AG20443 (cell line): ENCODE data around the gene LGR5.

Experiments used
- DNase-seq: peaks from one replicate; pipeline ENCODE4 v3.0.0; 2012; ENCODE audit warnings: low spot score, mixed read lengths

The LGR5 gene

DNA sequence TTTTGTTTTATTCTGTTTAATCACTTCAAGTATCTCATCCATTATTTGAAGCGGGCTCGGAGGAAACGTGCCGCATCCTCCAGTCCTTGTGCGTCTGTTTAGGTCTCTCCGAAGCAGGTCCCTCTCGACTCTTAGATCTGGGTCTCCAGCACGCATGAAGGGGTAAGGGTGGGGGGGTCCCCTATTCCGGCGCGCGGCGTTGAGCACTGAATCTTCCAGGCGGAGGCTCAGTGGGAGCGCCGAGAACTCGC is 311 bp upstream of the LGR5 start:
- no peak for DNase-seq

DNA sequence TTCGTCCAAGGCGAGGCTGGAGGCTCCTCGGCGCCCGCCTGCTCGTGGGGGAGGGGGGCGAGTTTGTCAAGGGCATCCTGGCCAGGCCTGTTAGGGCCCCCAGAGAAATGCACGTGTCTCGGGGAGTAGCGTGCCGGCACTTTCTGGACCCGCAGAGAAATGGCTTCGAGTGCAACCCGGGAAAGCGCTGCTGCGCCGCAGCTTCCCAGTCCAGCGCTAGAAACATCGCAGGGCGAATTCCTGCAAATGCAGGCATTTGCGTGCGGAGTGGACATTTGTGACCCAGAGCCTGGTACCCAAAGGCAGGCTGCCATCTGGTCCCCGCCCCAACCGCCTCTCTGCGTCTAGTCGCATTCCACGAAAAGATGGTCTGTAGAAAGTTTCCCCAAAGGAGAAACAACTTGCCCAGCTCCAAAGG is 756 bp downstream of the LGR5 start:
- DNase-seq = peak; percentile 36

DNA sequence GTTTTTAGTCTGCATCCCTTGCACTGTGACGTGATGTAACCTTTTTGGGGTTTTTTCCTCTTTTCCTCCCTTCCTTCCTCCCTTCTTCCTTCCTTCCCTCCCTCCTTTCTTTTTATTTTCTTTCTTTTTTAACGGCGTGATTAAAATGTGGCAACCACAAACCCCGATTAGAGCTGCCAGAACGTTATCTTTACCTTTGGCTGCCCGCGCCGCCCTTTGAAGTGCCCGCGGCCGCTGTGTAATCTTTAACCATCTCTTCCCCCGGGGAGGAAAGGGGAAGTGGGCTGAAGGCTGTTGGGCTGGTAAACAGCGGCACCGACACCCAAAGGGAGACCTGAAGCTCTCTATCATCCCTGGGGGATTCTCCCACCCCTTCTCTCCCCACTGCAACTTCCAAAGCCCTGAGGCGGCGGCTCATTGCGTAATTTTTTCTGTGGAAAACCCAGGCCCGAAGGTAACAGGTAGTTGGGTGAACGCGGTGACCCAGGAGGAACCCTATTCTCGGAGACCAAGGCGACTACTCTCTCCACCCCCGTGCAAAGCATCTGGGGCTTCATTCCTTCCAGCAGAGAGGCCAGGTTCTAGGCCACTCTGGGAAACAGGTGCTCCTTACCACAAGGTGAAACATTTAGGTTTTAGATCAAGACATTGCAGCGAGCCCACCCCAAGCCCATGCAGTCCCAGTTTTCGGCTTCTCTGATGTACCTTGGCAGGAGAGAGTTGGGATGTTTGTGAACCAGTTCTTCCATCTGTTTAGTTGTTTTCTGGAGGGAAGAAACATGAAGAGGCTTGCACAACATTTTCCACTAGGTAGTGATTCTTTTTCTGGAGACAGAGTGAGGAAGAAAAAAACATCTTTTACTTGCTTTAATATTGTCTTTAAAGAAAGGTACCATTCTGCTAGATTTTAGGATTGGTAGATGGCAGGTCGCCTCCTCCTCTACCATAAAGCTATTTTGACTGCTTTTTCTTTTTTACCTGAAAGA is 1.5 kb downstream of the LGR5 start:
- DNase-seq = no peak

DNA sequence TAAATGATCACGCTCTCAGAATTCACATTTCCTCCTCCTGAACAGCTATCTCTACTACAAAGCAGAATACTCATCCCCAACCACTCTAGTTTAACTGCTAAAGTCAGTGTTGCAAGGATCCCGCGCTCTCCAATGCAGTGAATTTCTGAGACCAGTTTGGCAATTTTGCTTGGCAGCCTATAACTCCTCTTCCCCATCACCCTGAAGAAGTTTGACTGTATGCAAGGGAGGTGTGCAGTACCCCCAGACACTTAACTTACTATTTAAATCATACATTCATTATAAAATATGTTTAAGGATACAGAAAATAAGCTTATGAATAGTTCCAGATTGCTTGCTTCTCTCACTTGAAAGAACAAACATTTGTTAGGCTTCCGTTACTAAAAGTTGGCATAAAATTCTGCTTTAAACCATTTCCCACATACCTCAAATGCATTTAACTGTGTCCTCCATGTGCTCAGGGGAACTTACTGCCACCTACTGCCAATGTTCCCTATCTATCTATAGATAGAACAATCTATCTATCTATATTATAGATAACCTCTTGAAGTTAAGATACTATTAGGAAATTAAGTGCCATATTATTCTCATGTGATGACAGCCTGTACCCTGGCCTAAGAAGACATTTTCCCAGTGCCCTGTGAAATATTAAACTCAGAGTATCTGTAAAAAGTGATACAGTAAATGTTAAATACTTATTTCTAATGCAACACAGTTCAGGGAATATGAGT is 2.4 kb downstream of the LGR5 start:
- no peak for DNase-seq

DNA sequence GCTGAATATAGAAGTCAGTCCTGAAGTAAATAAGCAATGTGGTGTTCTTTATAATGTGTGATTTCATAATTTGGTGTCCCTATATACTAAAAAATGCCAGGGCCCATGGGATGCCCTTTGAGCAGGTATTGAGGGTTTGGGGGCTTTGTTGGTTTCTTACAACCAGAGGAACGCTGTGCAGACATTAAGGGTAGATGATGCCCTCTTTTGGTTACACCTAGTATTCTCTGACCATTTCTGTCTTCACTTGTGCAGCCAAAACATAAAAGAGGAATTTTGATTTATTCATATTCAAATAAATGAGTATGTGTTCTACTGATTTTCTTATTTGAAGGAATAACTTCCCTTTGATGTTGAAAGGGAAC is 3.0 kb downstream of the LGR5 start:
- DNase-seq = no peak

DNA sequence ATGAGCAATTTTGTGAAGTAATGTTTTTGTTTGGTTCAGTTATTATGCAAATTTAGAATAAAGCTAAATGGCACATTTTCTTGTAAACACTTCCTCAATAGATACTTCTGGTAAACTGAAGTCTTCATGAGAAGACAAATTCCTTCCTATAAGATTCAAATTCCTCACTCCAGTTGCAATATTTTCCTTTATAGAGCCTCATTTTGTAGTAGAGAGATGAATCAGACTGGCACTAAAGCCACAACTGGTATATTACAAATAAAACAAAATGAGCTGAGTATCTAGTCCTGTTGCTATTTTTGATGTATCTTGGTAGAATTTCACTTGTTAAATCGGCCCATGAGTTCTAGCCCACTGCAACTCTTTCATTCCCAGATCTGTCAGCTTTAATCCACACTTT is 5.5 kb downstream of the LGR5 start:
- DNase-seq = no peak

DNA sequence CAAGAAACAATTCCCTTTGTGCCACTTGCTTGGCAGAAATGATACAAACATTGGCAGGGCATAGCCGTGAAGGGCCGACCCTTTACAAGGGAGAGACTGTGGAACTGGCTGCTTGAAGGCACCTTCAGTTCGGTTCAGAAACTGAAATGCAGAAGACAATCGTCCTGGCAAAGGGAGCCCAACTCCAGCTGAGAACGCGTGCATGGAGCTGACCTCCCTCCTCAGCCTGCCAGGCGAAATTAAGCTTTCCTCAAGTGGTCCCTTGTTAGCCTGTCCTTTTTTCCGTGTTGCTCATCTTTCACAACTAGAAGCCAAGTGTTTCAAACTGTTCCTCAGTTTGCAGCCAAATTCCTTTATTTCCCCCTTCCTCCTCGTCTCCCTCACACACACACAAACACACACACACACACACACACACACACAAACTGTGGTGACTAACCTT is 8.1 kb downstream of the LGR5 start:
- DNase-seq = no peak

DNA sequence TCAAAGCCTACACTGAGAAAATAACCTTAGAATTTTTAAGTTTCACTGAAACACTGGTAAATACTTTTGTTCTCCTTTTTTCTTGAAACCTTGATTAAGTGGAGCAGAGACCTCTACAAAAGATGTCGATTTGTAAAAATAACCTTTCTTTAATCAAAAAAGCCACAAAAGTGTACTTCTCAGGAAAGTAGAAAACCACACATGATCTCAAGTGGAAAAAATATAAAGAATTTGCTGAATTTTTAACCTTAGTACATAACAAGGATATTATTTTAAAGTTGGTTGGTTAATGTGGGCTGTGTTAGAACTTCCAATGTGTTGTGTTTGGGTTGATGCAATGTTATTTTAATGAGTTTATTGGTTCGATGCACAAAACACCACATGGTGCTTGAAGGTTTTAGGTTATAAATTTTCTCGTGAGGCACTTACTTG is 8.6 kb downstream of the LGR5 start:
- DNase-seq = no peak

DNA sequence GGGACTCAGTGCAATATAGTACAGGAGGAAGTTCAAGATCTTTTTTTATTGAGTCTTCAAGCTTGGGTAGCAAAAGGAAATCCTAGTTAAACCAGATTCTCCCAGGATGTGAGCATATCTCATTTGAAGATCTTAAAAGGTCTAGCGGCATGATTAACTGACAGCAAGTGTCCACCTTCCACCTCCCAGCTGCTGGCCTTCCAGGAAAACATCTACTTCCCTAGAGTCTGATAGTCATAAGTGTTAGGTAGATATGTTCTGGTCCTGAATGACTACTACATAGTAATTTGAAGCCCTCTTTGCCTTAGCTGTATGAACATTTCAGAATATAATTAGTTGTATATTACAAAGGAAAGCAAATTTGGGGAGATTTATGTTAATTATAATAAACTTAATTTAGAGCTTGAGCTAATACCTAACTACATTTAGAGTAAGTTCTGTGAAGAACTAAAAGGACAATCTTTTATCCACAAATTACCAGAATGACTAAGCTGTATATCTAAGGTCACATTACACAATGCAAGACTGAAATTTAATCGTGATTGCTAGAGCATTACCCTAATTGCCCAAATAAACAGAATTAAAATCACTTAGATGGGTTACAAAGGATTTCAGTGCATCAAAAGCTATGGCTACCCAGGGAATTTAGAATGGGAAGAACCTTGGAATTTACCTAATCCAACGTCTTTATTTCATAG is 9.9 kb downstream of the LGR5 start:
- no peak for DNase-seq

DNA sequence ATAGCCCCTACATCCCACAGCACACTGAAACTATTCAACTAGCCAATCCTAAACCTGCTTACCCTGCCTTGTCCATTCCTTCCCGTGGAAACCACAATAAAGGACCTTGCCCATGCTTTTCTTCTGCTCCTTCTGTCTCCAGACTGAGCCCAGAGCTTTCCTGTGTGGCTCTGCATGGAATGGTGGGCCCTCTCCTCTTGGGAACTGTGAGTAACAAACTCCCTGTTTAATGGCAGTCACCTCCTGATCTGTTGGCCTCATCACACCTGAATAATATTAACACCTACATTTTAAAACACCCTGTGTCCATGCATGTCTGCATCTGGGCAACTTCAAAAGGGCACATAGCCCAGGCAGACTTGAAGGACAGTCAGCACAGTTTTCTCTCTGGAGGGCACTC is 12.4 kb downstream of the LGR5 start:
- DNase-seq = no peak

DNA sequence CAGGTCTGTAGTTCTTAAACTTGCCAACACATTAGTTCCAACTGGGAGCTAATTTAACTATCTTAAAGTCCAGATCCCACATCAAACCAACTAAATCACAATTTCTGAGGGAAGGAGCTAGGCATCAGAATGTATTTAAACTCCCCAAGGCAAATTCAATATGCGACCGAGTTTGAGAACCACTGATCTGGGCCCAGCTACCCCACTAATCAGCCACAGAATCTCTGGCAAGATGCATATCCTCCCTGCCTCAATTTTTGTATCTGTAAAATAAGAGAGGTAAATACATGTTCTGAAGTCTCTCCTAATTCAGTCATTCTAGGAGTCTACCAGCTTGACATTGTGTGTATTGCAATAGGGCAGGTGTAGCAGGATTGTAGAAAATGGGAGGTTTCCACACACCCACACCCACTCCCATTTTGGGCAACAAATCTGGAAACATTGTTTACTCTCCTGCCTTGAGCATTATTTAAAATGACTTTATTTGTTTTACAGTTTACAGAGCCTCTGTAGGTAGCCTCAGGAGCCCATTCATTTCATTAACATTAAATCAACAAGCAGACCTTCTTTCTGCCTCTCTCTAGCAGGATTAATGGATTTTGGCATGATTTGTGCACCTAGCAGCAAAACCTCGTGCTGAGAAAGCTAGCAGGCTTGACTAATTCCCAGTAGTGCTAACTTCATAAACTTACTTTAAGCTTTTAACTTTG is 15.6 kb downstream of the LGR5 start:
- DNase-seq = no peak

DNA sequence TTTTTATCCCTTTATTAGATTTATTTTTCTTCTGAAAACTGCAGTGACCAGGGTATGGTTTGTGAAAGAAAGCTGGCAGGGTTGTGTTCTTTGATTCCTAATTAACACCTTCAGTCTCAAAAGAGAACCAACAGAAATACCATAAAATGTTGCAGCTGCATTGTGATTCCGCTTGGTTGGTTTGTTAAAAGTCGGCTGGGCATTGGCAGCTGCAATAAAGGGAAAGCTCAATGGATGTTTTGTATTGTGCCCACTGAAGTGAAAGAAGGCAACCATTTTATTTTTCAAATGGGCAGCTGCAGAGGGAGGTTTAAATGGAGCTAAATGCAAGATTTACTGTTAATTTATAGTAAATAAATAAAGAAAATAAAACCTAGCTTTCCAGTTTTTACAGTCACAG is 16.7 kb downstream of the LGR5 start:
- no peak for DNase-seq

DNA sequence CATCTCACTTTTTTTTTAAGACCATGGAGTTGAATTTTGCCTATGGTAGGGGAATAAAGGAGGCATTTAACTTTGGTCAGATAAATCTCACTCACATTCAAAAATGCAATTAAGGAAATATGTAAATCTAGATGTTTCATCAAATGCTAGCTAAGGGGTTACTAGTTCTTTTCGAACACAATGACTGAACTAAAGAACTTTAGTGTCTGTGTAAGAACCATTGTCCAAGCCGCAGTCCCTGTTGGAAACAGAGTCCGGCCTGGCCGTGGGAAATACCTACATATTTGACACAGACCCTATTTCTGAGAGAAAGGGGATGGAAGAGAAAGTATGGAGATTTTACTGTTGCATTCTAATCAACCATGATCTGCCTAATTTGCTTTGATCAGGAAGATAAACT is 17.4 kb downstream of the LGR5 start:
- DNase-seq = no peak

DNA sequence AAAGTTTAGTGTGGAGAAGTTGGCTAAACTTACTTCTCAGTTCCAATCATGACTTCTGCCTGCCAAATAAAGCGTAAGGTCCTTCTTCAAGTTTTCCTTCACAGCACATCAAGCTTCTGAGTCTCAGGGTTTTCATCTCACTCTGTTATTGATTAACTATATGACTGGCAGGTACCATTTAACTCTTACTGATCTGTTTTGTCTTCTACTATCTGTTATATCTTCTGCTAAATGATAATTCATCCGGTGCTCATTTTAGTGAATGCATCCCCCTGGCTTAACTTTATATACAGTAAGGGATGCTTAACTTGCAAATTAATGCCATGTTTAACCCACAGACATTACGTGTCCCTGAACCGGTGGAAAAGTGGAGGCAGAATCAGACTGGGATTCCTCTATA is 20.7 kb downstream of the LGR5 start:
- no peak for DNase-seq

DNA sequence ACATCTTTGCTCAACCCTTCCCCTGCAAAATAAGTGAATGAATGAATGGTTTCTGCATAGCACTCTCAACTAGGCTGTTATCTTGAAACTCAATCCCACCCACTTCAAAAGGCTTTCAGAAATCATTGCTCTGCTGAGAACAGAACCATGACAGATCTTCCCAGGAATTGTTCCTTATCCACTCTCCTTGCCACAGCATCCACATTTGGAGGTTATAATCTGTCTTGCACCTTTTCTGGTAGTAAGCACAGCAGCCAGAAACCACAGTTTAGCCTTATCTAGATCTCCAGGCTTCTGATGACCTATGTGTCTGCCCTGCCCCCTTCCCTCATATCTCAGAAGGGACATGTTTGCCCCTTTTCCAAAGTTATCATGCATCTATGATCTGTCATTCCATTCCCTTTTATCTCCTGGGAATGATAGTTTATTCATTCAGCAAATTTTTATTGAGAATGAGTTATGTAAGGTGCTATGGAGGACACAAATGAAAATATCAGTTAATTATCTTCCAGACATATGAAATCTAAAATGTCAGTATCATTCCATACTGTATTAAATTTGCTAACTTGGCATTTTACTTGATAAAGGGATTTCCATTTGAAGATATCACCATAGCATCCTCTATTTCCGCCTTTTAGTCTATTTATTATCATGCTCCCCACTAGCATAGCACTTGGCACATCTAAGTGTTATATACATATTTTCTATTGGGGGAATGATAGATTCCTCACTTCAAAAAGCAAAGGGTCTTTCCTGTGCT is 21.4 kb downstream of the LGR5 start:
- no peak for DNase-seq

DNA sequence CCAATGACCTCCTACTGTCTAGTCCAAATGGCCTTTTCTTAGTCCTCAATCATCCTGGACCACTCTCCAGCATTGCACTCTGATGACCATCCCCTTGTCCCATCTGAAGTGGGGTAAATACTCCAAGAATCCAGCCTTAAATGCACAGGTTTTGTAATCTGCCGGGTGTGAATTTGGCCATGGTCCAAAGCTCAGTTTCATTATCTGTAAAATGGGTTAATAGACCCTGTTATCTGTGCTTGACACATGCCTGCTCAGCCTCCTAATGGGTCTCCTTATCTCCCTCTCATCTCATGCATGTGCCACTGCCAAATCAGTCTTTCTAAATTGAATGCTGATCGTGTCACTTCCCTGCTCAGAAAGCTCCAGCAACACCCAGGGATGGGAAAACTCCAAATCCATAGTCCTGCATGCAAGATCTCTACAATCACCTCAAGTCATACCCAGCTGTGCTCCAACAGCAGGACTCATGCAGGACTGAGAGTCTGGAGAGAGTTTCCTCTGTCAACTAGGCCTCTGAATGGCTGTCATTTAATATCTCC is 22.3 kb downstream of the LGR5 start:
- no peak for DNase-seq

DNA sequence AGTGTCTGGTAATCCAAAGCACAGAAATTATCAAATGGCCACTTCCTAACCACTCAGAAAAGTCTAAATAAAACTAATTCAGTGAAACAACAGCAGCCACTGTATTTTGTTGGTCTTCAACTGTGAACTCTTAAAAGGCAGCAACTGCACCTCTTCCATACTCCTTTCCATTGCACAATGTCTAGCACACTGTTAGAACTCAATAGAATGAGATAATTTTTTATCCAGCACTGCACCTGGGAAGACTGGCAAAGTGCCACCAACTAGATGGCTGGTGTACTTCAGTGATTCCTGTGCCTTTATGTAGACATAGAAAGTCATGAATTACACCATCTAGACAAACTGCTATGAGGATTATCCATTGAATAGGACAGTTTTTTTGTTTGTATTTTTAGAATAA is 26.2 kb downstream of the LGR5 start:
- no peak for DNase-seq

DNA sequence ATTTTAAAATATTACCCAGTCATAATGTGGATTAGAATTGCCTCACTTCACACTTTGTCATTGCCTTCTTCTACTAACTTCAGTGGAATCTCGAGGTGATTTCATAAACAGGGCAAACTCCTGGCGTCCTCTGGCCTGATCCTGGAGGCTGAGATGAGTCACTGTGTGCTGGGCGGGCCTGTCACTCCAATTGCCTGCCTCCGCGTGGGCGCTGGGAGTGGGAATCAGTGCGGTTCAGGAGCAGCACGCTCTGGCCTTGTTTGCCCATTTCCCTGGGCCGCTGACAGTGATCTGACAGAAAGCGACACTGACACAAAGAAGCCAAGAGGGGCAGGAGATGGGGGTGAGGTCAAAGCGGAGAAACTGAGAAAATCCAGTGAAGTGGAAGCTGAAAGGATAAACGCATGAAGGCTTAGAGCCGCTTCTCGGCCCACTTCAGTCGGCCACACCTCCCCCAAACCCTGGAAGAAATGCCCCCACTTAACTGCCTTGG is 29.7 kb downstream of the LGR5 start:
- DNase-seq = no peak

DNA sequence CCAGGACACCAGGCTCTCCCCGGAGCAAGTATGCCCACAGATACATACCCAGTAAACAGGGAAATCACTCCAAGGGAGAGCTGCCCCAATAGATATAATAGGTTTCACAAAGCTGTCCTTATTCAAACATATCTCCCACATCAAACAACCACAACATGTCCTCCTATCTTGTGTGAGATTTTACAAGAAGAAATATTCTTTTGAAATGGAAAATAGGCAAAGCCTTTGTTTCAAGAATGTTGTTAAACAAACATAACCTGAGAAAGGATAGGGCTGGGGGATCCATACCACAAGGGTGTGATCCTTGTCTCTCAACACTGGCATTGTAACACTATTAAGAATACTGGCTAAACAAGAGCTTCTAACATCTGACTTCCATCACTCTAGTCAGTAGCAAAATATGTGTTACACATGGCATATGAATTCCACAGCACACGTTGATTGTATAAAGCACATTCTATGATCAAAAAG is 32.9 kb downstream of the LGR5 start:
- DNase-seq = peak; percentile 14

DNA sequence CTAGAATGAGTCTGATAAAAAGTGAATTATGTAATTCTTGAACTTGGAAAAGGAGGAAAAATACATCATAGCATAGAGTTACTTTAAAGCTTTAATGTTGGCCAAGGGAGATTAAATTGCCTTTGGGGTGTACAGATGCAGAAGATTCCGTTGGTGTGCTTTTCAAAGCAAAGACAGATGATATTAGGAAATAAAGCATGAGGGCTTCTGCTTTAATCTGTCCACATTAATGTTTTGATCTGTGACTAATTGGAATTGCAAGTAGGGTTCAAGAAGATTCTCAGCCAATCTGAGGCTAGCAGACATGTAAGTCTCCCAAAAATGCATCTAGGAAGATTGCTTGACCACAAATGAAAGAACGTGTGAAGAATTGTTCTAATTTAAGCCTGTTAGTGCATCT is 35.2 kb downstream of the LGR5 start:
- no peak for DNase-seq

DNA sequence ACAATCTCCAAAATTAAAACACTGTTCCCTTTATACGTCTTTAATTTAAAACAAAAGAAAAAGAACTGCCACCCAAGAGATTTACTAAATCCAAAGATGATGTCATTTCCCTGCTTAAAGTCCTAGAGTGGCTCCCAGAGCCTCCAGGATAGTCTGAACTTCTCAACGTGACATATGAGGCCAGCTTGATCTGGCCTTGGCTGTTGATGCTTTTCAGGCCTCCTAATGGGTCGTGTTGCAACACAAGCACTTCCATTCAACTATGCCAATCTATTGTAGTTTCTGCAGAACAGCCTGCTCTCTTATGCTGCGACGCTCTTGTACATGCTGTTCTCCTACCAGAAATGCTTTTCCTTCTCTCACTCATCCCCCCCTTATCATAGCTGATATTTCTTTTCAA is 35.7 kb downstream of the LGR5 start:
- peak; percentile 38 for DNase-seq
